K562 (cell line): ENCODE measurements around the gene WASF2. TPM values are rescaled to one million over a fixed set of nuclear protein-coding genes. Genes with fewer than 3 reads are reported as not detected.
A peak's percentile ranks its signal among the peaks of the same experiment; 100 is the strongest.

Experiments
- ARID1B ChIP-seq: fragments of 450-650 bp; IDR thresholded peaks from 2 replicates; pipeline ENCODE4 v1.6.1; 2016; ENCODE audit warnings: antibody characterized with exemption, mild to moderate bottlenecking, inconsistent platforms
- ARID2 ChIP-seq: fragments of 450-650 bp; IDR thresholded peaks from 2 replicates; pipeline ENCODE4 v1.6.1; 2017; ENCODE audit warnings: antibody characterized with exemption, mild to moderate bottlenecking
- ATF3 ChIP-seq, 2 experiments: fragments of 450-650 bp in 1 of 2; sonication (generic) in 1 of 2; formaldehyde crosslinking in 1 of 2; IDR thresholded peaks in 1 of 2; conservative IDR thresholded peaks in 1 of 2; 2 replicates each; pipeline versions ENCODE4 v1.6.1 to v1.8.1; 2016 to 2023; ENCODE audit warnings: mild to moderate bottlenecking in 2 of 2, moderate library complexity in 2 of 2, inconsistent platforms in 1 of 2, missing genetic modification reagents in 1 of 2
- BCL6 ChIP-seq: fragments of 250-450 bp; sonication (Bioruptor Pico); IDR thresholded peaks from 2 replicates; pipeline ENCODE4 v1.4.0; 2020
- BRD4 ChIP-seq: fragments of 200-600 bp; sonication (generic); IDR thresholded peaks from 2 replicates; pipeline ENCODE4 v1.6.1; 2017; ENCODE audit warnings: inconsistent platforms
- GABPA ChIP-seq: fragments of 200-800 bp; sonication (Bioruptor generic); conservative IDR thresholded peaks from 2 replicates; pipeline ENCODE4 v1.6.1; 2016; ENCODE audit warnings: low read depth, missing genetic modification characterization, missing compliant biosample characterization
- HDAC1 ChIP-seq, 2 experiments: fragments of 450-650 bp; IDR thresholded peaks; 2 replicates each; pipeline ENCODE4 v1.6.1; 2016 to 2017; ENCODE audit warnings: inconsistent platforms in 1 of 2, mild to moderate bottlenecking in 1 of 2, moderate library complexity in 1 of 2
- JUNB ChIP-seq: fragments of 450-650 bp; formaldehyde crosslinking; conservative IDR thresholded peaks from 2 replicates; pipeline ENCODE4 v1.4.0; 2020; ENCODE audit warnings: mild to moderate bottlenecking
- OTX1 ChIP-seq: fragments of 450-650 bp; formaldehyde crosslinking; IDR thresholded peaks from 2 replicates; pipeline ENCODE4 v1.4.0; 2022; ENCODE audit warnings: mild to moderate bottlenecking
- RCOR1 ChIP-seq, 2 experiments: IDR thresholded peaks; 2 replicates each; pipeline ENCODE4 v1.6.1; 2012; ENCODE audit warnings: low read depth in 2 of 2, low read length in 2 of 2, borderline replicate concordance in 1 of 2, improper control_type of control experiment in 1 of 2
- SRSF1 ChIP-seq: fragments of 200-400 bp; formaldehyde crosslinking; IDR thresholded peaks from 2 replicates; pipeline ENCODE4 v1.6.1; 2017; ENCODE audit warnings: mild to moderate bottlenecking, low read depth, low read length, moderate library complexity
- TRIM24 ChIP-seq, 2 experiments: fragments of 450-650 bp; IDR thresholded peaks; 2 replicates each; pipeline ENCODE4 v1.6.1; 2016
- ZBTB17 ChIP-seq: fragments of 450-650 bp; formaldehyde crosslinking; IDR thresholded peaks from 2 replicates; pipeline ENCODE4 v1.4.0; 2020; ENCODE audit warnings: mild to moderate bottlenecking
- ZBTB7A ChIP-seq: IDR thresholded peaks from 2 replicates; pipeline ENCODE4 v1.6.1; 2011; ENCODE audit warnings: low read depth, mild to moderate bottlenecking, low read length, moderate library complexity, borderline replicate concordance; ENCODE audit not compliant: control insufficient read depth
- ZNF707 ChIP-seq: fragments of 250-450 bp; sonication (Bioruptor Pico); conservative IDR thresholded peaks from 2 replicates; pipeline ENCODE4 v1.8.0; 2022; ENCODE audit warnings: inconsistent platforms, mild to moderate bottlenecking, moderate library complexity
- ZSCAN29 ChIP-seq: fragments of 450-650 bp; IDR thresholded peaks from 2 replicates; pipeline ENCODE4 v1.6.1; 2017
- polyA plus RNA-seq, 8 experiments: library from polyadenylated mRNA; depleted of rRNA in 4 of 8; stranded (reverse) in 5 of 8; unstranded in 3 of 8; fragments of >200 nt; fragmentation: Nextera tagmentation in 2 of 8; fragmentation: Illumina TruSeq in 1 of 8; extraction: Ambion mirVana in 2 of 8; extraction: Trizol in 1 of 8; gene quantifications; 2 replicates each; pipeline versions ENCODE4 v1.2.1 to v1.2.3, GENCODE V29; 2011 to 2014; ENCODE audit warnings: inconsistent platforms in 1 of 8, missing spikeins in 1 of 8
- total RNA-seq, 7 experiments: library from RNA; depleted of rRNA in 6 of 7; stranded (reverse); fragments of >200 nt in 6 of 7; fragmentation: Illumina TruSeq in 2 of 7; extraction: Trizol in 2 of 7; gene quantifications; 2 replicates each; pipeline versions ENCODE4 v1.2.1 to v1.2.3, GENCODE V29; 2011 to 2021; ENCODE audit warnings: low replicate concordance in 1 of 7
- TF ChIP-seq, protein P1 (sequence below), 2 experiments: fragments of 250-450 bp in 1 of 2; fragments of 450-650 bp in 1 of 2; sonication (Bioruptor Pico) in 1 of 2; IDR thresholded peaks; 2 replicates each; pipeline versions ENCODE4 v1.6.1 to v1.8.0; 2016 to 2021; ENCODE audit warnings: mild to moderate bottlenecking in 2 of 2, moderate library complexity in 2 of 2, missing compliant biosample characterization in 1 of 2, missing genetic modification characterization in 1 of 2
- TF ChIP-seq, protein P2 (sequence below): sonication (generic); formaldehyde crosslinking; IDR thresholded peaks from 2 replicates; pipeline ENCODE4 v1.8.0; 2023; ENCODE audit warnings: missing genetic modification reagents, mild to moderate bottlenecking, borderline replicate concordance
- TF ChIP-seq, protein P3 (sequence below), 2 experiments: fragments of 450-650 bp; conservative IDR thresholded peaks; 2 replicates each; pipeline ENCODE4 v1.6.1; 2017; ENCODE audit warnings: mild to moderate bottlenecking in 2 of 2, moderate library complexity in 2 of 2

WASF2 gene
- total and polyA plus RNA-seq, 9 of the 15 experiments (the other 6 are each of a cell fraction or from before 2014, with no cell fraction given), result 8.2 to 163 (median 31.2) TPM

- TF ChIP-seq, protein P1, sequence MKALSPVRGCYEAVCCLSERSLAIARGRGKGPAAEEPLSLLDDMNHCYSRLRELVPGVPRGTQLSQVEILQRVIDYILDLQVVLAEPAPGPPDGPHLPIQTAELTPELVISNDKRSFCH (CRISPR knock-in tag; IDR thresholded peaks at IDR 0.05), result no peak
- TF ChIP-seq, protein P1 (tag; IDR thresholded peaks at IDR 0.05), result 0 out of 2 replicates have a peak, but pooled peaks have one; percentile 30
- TF ChIP-seq, protein P2, sequence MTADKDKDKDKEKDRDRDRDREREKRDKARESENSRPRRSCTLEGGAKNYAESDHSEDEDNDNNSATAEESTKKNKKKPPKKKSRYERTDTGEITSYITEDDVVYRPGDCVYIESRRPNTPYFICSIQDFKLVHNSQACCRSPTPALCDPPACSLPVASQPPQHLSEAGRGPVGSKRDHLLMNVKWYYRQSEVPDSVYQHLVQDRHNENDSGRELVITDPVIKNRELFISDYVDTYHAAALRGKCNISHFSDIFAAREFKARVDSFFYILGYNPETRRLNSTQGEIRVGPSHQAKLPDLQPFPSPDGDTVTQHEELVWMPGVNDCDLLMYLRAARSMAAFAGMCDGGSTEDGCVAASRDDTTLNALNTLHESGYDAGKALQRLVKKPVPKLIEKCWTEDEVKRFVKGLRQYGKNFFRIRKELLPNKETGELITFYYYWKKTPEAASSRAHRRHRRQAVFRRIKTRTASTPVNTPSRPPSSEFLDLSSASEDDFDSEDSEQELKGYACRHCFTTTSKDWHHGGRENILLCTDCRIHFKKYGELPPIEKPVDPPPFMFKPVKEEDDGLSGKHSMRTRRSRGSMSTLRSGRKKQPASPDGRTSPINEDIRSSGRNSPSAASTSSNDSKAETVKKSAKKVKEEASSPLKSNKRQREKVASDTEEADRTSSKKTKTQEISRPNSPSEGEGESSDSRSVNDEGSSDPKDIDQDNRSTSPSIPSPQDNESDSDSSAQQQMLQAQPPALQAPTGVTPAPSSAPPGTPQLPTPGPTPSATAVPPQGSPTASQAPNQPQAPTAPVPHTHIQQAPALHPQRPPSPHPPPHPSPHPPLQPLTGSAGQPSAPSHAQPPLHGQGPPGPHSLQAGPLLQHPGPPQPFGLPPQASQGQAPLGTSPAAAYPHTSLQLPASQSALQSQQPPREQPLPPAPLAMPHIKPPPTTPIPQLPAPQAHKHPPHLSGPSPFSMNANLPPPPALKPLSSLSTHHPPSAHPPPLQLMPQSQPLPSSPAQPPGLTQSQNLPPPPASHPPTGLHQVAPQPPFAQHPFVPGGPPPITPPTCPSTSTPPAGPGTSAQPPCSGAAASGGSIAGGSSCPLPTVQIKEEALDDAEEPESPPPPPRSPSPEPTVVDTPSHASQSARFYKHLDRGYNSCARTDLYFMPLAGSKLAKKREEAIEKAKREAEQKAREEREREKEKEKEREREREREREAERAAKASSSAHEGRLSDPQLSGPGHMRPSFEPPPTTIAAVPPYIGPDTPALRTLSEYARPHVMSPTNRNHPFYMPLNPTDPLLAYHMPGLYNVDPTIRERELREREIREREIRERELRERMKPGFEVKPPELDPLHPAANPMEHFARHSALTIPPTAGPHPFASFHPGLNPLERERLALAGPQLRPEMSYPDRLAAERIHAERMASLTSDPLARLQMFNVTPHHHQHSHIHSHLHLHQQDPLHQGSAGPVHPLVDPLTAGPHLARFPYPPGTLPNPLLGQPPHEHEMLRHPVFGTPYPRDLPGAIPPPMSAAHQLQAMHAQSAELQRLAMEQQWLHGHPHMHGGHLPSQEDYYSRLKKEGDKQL (CRISPR knock-in tag), result no peak
- 0 out of 2 replicates have a peak, but pooled peaks have one; percentile 22 for TF ChIP-seq ARID1B
- TF ChIP-seq SRSF1, result no peak
- 0 out of 2 replicates have a peak, but pooled peaks have one; percentile 11 for TF ChIP-seq ZBTB7A
- no peak for TF ChIP-seq GABPA (tag)
- TF ChIP-seq JUNB (CRISPR knock-in tag), result no peak
- peak in 1 of 2 experiments; percentile 35; a peak in 1 of 4 replicates for TF ChIP-seq HDAC1 (IDR thresholded peaks at IDR 0.05)
- no peak for TF ChIP-seq BRD4
- no peak for TF ChIP-seq TRIM24 (IDR thresholded peaks at IDR 0.05)
- TF ChIP-seq RCOR1 (IDR thresholded peaks at IDR 0.05; ENCODE audit: borderline replicate concordance in 1 of 2, low read depth in 2 of 2, low read length in 2 of 2), result peak; percentile 62 to 88; a peak in 3 of 4 replicates
- TF ChIP-seq, protein P3, sequence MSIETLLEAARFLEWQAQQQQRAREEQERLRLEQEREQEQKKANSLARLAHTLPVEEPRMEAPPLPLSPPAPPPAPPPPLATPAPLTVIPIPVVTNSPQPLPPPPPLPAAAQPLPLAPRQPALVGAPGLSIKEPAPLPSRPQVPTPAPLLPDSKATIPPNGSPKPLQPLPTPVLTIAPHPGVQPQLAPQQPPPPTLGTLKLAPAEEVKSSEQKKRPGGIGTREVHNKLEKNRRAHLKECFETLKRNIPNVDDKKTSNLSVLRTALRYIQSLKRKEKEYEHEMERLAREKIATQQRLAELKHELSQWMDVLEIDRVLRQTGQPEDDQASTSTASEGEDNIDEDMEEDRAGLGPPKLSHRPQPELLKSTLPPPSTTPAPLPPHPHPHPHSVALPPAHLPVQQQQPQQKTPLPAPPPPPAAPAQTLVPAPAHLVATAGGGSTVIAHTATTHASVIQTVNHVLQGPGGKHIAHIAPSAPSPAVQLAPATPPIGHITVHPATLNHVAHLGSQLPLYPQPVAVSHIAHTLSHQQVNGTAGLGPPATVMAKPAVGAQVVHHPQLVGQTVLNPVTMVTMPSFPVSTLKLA (conservative IDR thresholded peaks at IDR 0.05), result 0 out of 4 replicates have a peak, but pooled peaks have one; percentile 6 to 19
- TF ChIP-seq ATF3 (IDR thresholded peaks at IDR 0.05), result no peak
- 0 out of 2 replicates have a peak, but pooled peaks have one; percentile 44 for TF ChIP-seq ATF3 (CRISPR knock-in tag; conservative IDR thresholded peaks at IDR 0.05)
- no peak for TF ChIP-seq BCL6 (CRISPR knock-in tag)
- TF ChIP-seq OTX1 (CRISPR knock-in tag), result 0 out of 2 replicates have a peak, but pooled peaks have one; percentile 18
- no peak for TF ChIP-seq ARID2
- TF ChIP-seq ZSCAN29, result peak; percentile 28; the same call in 1 of the 2 replicates
- no peak for TF ChIP-seq ZNF707 (CRISPR knock-in tag)
- no peak for TF ChIP-seq ZBTB17 (CRISPR knock-in tag)
These were observed 33.5 kb upstream of the WASF2 start (continued) for GRCh38 chr1:27523337-27524020.
